Endothelial cell of umbilical vein (primary cell): Measurements from ENCODE around the gene TCIRG1. TPM values are rescaled to one million over a fixed set of nuclear protein-coding genes. Genes with fewer than 3 reads are reported as not detected.

Experiments
- BruUV-seq: library from RNA; stranded (reverse); fragments of 400-500 nt; replicated peaks from 2 replicates; lab custom pipeline; 2021; lab: Mats Ljungman, UMichigan
- CTCF ChIA-PET: fragments of 300-600, 350-600 bp; sonication (Branson Sonifier 250); formaldehyde crosslinking; loops from one replicate; lab custom pipeline; 2021; ENCODE audit warnings: antibody characterized with exemption, inconsistent platforms; lab: Charles Lee
- POLR2A ChIA-PET: fragments of 300-600, 350-600 bp; sonication (Branson Sonifier 250); formaldehyde crosslinking; loops from one replicate; lab custom pipeline; 2021; ENCODE audit warnings: antibody characterized with exemption, inconsistent platforms; lab: Charles Lee
- DNase-seq: peaks from one replicate; pipeline ENCODE4 v3.0.0-alpha.2; 2011; ENCODE audit warnings: low read depth, low spot score
- FAIRE-seq: peaks from 2 replicates; lab custom pipeline; 2011; peaks lifted over from hg19 to GRCh38; lab: Jason Lieb, UNC
- H2AFZ ChIP-seq: 2 replicates; pipeline ENCODE4 v1.6.0; 2012; ENCODE audit warnings: low read depth, low read length, control low read depth, inconsistent platforms
- H3K27ac ChIP-seq: 2 replicates; pipeline ENCODE4 v1.5.1; 2011; ENCODE audit warnings: low read depth, mild to moderate bottlenecking, control low read depth, low read length, moderate library complexity; ENCODE audit not compliant: insufficient read depth
- H3K27me3 ChIP-seq, 2 experiments: 2 replicates each; pipeline versions ENCODE4 v1.6.0 to v1.6.1; 2011; ENCODE audit warnings: low read length in 2 of 2, mixed read lengths in 1 of 2; ENCODE audit not compliant: control insufficient read depth in 2 of 2, insufficient read depth in 2 of 2
- H3K36me3 ChIP-seq, 2 experiments: 2 replicates in 1 of 2; 3 replicates in 1 of 2; pipeline ENCODE4 v1.5.1; 2011; ENCODE audit warnings: low read length in 2 of 2, mild to moderate bottlenecking in 1 of 2, moderate library complexity in 1 of 2; ENCODE audit not compliant: control insufficient read depth in 2 of 2, insufficient read depth in 2 of 2; ENCODE audit errors: extremely low read depth in 1 of 2
- H3K4me1 ChIP-seq: 3 replicates; pipeline ENCODE4 v1.5.1; 2011; ENCODE audit warnings: mild to moderate bottlenecking, low read length; ENCODE audit not compliant: control insufficient read depth, insufficient read depth; ENCODE audit errors: extremely low read depth
- H3K4me2 ChIP-seq: 2 replicates; pipeline ENCODE4 v1.6.1; 2011; ENCODE audit warnings: low read length, control low read depth, mixed read lengths; ENCODE audit not compliant: insufficient read depth
- H3K4me3 ChIP-seq, 3 experiments: fragments of 200-600 bp in 1 of 3; sonication (generic), shearing (Covaris generic) in 1 of 3; replicated peaks in 1 of 3; 2 replicates each; pipeline ENCODE4 v1.5.1; 2011 to 2016; ENCODE audit warnings: control low read depth in 3 of 3, low read length in 3 of 3, mild to moderate bottlenecking in 2 of 3, inconsistent platforms in 1 of 3, low read depth in 1 of 3, moderate library complexity in 1 of 3; ENCODE audit not compliant: insufficient read depth in 1 of 3
- H3K79me2 ChIP-seq: 2 replicates; pipeline ENCODE4 v1.6.0; 2012; ENCODE audit warnings: low read length, inconsistent platforms; ENCODE audit not compliant: control insufficient read depth, insufficient read depth
- H3K9ac ChIP-seq: replicated peaks from 2 replicates; pipeline ENCODE3; 2011; ENCODE audit warnings: low read length, control low read depth; ENCODE audit not compliant: insufficient read depth; ENCODE audit errors: extremely low read depth
- H3K9me1 ChIP-seq: replicated peaks from 3 replicates; pipeline ENCODE4 v1.6.0; 2011; ENCODE audit warnings: mild to moderate bottlenecking, low read length; ENCODE audit not compliant: control insufficient read depth, insufficient read depth; ENCODE audit errors: extremely low read depth
- H3K9me3 ChIP-seq: replicated peaks from 2 replicates; pipeline ENCODE4 v1.5.1; 2012; ENCODE audit warnings: low read length, inconsistent platforms; ENCODE audit not compliant: control insufficient read depth, insufficient read depth
- H4K20me1 ChIP-seq: replicated peaks from 2 replicates; pipeline ENCODE3; 2011; ENCODE audit warnings: mild to moderate bottlenecking, low read length; ENCODE audit not compliant: control insufficient read depth, insufficient read depth; ENCODE audit errors: extremely low read depth
- CTCF ChIP-seq, 2 donors: IDR thresholded peaks; 1 replicate in 1 of 2; 2 replicates in 1 of 2; pipeline ENCODE4 v1.5.1; 2011; ENCODE audit warnings: low read length in 2 of 2, mild to moderate bottlenecking in 2 of 2, moderate library complexity in 2 of 2, control low read depth in 1 of 2, inconsistent platforms in 1 of 2, low read depth in 1 of 2; ENCODE audit not compliant: insufficient read depth in 1 of 2; ENCODE audit errors: extremely low read depth in 1 of 2
- EZH2 ChIP-seq: IDR thresholded peaks from 2 replicates; pipeline ENCODE4 v1.6.1; 2012; ENCODE audit warnings: borderline replicate concordance, low read depth, mild to moderate bottlenecking, moderate library complexity, low read length, inconsistent platforms; ENCODE audit not compliant: severe bottlenecking
- FOS ChIP-seq: IDR thresholded peaks from 2 replicates; pipeline ENCODE4 v1.6.1; 2011; ENCODE audit warnings: mild to moderate bottlenecking, low read length, moderate library complexity, borderline replicate concordance; ENCODE audit not compliant: insufficient read depth
- GATA2 ChIP-seq: IDR thresholded peaks from 2 replicates; pipeline ENCODE4 v1.7.0; 2011; ENCODE audit warnings: low read depth, mild to moderate bottlenecking, moderate library complexity, mixed read lengths, low read length; ENCODE audit not compliant: insufficient read length, insufficient read depth
- JUN ChIP-seq: IDR thresholded peaks from 2 replicates; pipeline ENCODE4 v1.6.1; 2011; ENCODE audit warnings: borderline replicate concordance, low read depth; ENCODE audit not compliant: insufficient read length, insufficient read depth
- MAX ChIP-seq: IDR thresholded peaks from 2 replicates; pipeline ENCODE4 v1.6.1; 2011; ENCODE audit not compliant: insufficient read depth, insufficient read length
- MYC ChIP-seq: IDR thresholded peaks from one replicate; pipeline ENCODE4 v1.6.1; 2011; ENCODE audit warnings: mild to moderate bottlenecking, low read depth, low read length
- POLR2A ChIP-seq: IDR thresholded peaks from 2 replicates; pipeline ENCODE4 v1.6.1; 2012; ENCODE audit warnings: low read depth, mild to moderate bottlenecking, control low read depth, low read length
- POLR2AphosphoS5 ChIP-seq: IDR thresholded peaks from 2 replicates; pipeline ENCODE4 v1.6.1; 2012; ENCODE audit warnings: low read depth, mild to moderate bottlenecking, control low read depth, low read length, moderate library complexity; ENCODE audit not compliant: insufficient read depth
- dilution Hi-C: fragments of 300-500 bp; cut with MboI; formaldehyde crosslinking; loops from one replicate; pipeline ENCODE4 v1.15.0; 2019; ENCODE audit warnings: low sequenced_read_pairs; ENCODE audit not compliant: extremely low pct_ligation_motif_present
- intact Hi-C: fragments of 100-400 bp; cut with micrococcal nuclease; formaldehyde crosslinking; loops from one replicate; pipeline ENCODE4 v1.10.0; 2022
- polyA plus RNA-seq, 4 experiments: library from polyadenylated mRNA; depleted of rRNA in 3 of 4; stranded (reverse) in 3 of 4; unstranded in 1 of 4; fragments of >200 nt; gene quantifications; 2 replicates each; pipeline versions ENCODE4 v1.2.1 to v1.2.3, GENCODE V29; 2011 to 2012; ENCODE audit warnings: missing spikeins in 1 of 4
- total RNA-seq: library from RNA; stranded (reverse); gene quantifications from 2 replicates; pipeline ENCODE4 v1.2.3, GENCODE V29; 2021

TCIRG1 gene
- total and polyA plus RNA-seq, 2 donors (not counting 3 experiments of a cell fraction or from before 2014, with no cell fraction given), result 134 to 183 TPM

GRCh38 chr11:68043029-68043348 lies 4.2 kb downstream of the TCIRG1 start:
- Histone ChIP-seq H3K27me3 (no peaks in the 10 kb centered on the region), H2AFZ (no peak overlapping the region), H3K36me3 (peaks cover 0 to 30% of the 10 kb centered on the region in 2 experiments), H4K20me1 (no peaks in the 10 kb centered on the region), H3K4me3 (no peak overlapping the region), H3K9me3 (no peaks in the 10 kb centered on the region), H3K4me2 (no peak overlapping the region), H3K9me1 (no peaks in the 10 kb centered on the region), H3K9ac (no peak overlapping the region), H3K27ac (no peak overlapping the region), H3K79me2 (peaks cover 24% of the 10 kb centered on the region), H3K4me1 (peaks cover 14% of the 10 kb centered on the region)
- no peak for TF ChIP-seq FOS
- no peak for TF ChIP-seq JUN
- no peak for TF ChIP-seq MAX
- no peak for TF ChIP-seq EZH2
- no peak for TF ChIP-seq MYC
- no peak for TF ChIP-seq POLR2A
- TF ChIP-seq POLR2AphosphoS5, result no peak
- no peak for TF ChIP-seq CTCF (IDR thresholded peaks at IDR 0.05; ENCODE audit: extremely low read depth in 1 of 2, insufficient read depth in 1 of 2, low read depth in 1 of 2, low read length in 2 of 2)
- TF ChIP-seq GATA2, result no peak
- dilution Hi-C loops, result no loop called here
- no TSS peak for BruUV-seq
- no peak for DNase-seq
- POLR2A ChIA-PET, result no interaction called here
- CTCF ChIA-PET, result no interaction called here
- FAIRE-seq, result no peak
- intact Hi-C loops, result no loop called here
